Fibroblast of skin of left quadriceps (primary cell): ENCODE results near the gene SYN1.

Source experiments
- DNase-seq, 2 experiments: peaks; one replicate each; pipeline ENCODE4 v3.0.0-alpha.2; 2013; ENCODE audit warnings: low read depth in 2 of 2

Gene SYN1

DNA sequence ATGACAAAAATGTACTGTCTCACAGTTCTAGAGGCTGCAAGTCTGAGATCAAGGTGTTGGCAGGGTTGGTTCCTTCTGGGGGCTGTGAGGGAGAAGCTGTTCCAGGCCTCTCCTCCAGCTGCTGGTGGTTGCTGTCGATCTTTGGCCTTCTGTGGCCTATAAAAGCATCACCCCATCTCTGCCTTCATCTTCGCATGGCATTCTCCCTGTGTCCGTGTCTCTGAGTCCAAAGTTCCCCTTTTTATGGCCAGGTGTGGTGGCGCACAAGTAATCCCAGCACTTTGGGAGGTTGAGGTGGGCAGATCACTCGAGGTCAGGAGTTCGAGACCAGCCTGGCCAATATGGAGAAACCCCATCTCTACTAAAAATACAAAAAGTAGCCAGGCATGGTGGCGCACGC, 90.1 kb downstream of the SYN1 start:
- no peak for DNase-seq

DNA sequence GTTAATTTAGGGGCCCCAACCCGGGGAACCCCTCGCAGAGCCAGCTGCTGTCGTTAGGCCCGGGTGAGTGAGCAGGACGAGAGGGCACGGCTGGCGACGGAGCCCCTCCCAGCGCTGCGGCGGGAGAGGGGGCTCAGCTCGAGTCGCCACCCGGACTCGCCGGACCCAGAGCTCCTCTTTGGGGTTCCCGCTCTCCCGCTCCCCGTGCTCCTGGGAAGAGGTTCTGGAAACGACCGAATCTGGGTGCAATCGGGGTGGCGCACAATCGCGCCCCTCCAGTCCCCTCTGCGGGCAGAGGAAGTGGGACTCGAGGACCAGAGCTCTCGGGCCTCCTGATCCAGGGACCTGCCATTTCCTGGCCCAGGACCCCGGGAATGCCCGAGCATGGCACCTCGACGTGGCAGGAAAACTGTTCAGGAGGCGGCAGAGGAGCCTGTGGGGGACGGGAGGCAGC, 95.9 kb downstream of the SYN1 start:
- DNase-seq = no peak

DNA sequence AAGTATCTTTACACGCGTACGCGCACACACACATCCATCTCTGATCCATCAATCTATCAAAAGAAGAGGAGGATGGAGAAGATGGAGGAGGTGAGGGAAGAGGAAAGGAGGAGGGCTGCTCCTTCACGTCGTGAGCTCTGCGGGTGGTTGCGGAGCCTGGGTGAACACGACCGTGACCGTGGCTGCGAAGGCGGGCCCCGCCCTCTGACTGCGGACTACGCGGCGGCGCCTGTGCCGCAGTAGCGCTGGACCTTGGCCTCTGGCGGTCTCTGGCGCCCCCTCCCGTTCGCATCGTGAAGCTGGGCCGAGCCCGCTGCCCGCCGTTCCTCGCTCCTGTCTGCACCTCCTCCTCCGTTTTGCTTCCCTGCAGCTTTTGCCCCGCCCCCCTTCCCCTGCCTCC, 96.4 kb downstream of the SYN1 start:
- DNase-seq = no peak
